CD4-positive, alpha-beta memory T cell (primary cell): ENCODE results near the gene SAPCD1. TPM values are rescaled to one million over a fixed set of nuclear protein-coding genes. Genes with fewer than 3 reads are reported as not detected.

Source experiments
- CTCF ChIA-PET: fragments of 350-600 bp; sonication (Branson Sonifier 250); formaldehyde crosslinking; loops from one replicate; lab custom pipeline; 2021; ENCODE audit warnings: inconsistent platforms; ENCODE audit not compliant: partially characterized antibody; lab: Charles Lee
- POLR2A ChIA-PET: fragments of 350-600 bp; sonication (Branson Sonifier 250); formaldehyde crosslinking; loops from one replicate; lab custom pipeline; 2021; ENCODE audit not compliant: partially characterized antibody; lab: Charles Lee
- DNase-seq, 5 donors: peaks; one replicate each; pipeline versions ENCODE4 v3.0.0 to v3.0.0-alpha.2; 2020 to 2022; ENCODE audit warnings: mixed read lengths in 1 of 5
- H3K27ac ChIP-seq: one replicate; pipeline ENCODE4 v1.7.0; 2013; ENCODE audit warnings: low read depth, low read length
- H3K27me3 ChIP-seq: 2 replicates; pipeline ENCODE4 v1.7.0; 2013; ENCODE audit warnings: mild to moderate bottlenecking, low read length, moderate library complexity; ENCODE audit not compliant: insufficient read depth
- H3K36me3 ChIP-seq: 2 replicates; pipeline ENCODE4 v1.7.0; 2013; ENCODE audit warnings: mild to moderate bottlenecking, low read length, moderate library complexity; ENCODE audit not compliant: insufficient read depth
- H3K4me1 ChIP-seq: 2 replicates; pipeline ENCODE4 v1.7.0; 2013; ENCODE audit warnings: mild to moderate bottlenecking, low read length, moderate library complexity; ENCODE audit not compliant: insufficient read depth
- H3K4me3 ChIP-seq, 2 donors: one replicate each; pipeline ENCODE4 v1.7.0; 2013; ENCODE audit warnings: low read length in 2 of 2, mild to moderate bottlenecking in 1 of 2
- H3K9me3 ChIP-seq, 2 donors: one replicate each; pipeline ENCODE4 v1.7.0; 2013; ENCODE audit warnings: low read length in 2 of 2, control low read depth in 1 of 2; ENCODE audit not compliant: control insufficient read depth in 1 of 2
- H3K27ac Mint-ChIP-seq, 7 donors: one replicate each; pipeline ENCODE4 v1.8.0; 2020 to 2021; ENCODE audit warnings: mixed read lengths in 7 of 7, mild to moderate bottlenecking in 6 of 7, inconsistent platforms in 3 of 7, moderate library complexity in 3 of 7
- H3K27me3 Mint-ChIP-seq, 2 donors: one replicate each; pipeline ENCODE4 v1.8.0; 2020 to 2021; ENCODE audit warnings: mixed read lengths in 2 of 2
- H3K36me3 Mint-ChIP-seq, 2 donors: one replicate each; pipeline ENCODE4 v1.8.0; 2020 to 2021; ENCODE audit warnings: mixed read lengths in 2 of 2, inconsistent platforms in 1 of 2, mild to moderate bottlenecking in 1 of 2
- H3K4me1 Mint-ChIP-seq, 4 donors: one replicate each; pipeline ENCODE4 v1.8.0; 2020 to 2021; ENCODE audit warnings: mixed read lengths in 4 of 4, mild to moderate bottlenecking in 1 of 4
- H3K4me3 Mint-ChIP-seq, 8 donors: one replicate each; pipeline ENCODE4 v1.8.0; 2020 to 2021; ENCODE audit warnings: mixed read lengths in 8 of 8, mild to moderate bottlenecking in 7 of 8, moderate library complexity in 6 of 8, inconsistent platforms in 3 of 8
- H3K9me3 Mint-ChIP-seq, 8 donors: one replicate each; pipeline ENCODE4 v1.8.0; 2020 to 2021; ENCODE audit warnings: mixed read lengths in 8 of 8, mild to moderate bottlenecking in 5 of 8, inconsistent platforms in 3 of 8, moderate library complexity in 1 of 8
- intact Hi-C: fragments of 100-400 bp; cut with micrococcal nuclease; formaldehyde crosslinking; loops from one replicate; pipeline ENCODE4 v1.15.1; 2023
- polyA plus RNA-seq, 2 donors: library from polyadenylated mRNA; unstranded; fragments of 300-500 nt; fragmentation: Illumina TruSeq; gene quantifications; one replicate each; pipeline ENCODE4 v1.2.3, GENCODE V29; 2021
- total RNA-seq, 2 experiments: library from RNA; stranded (reverse); gene quantifications; one replicate each; pipeline ENCODE4 v1.2.3, GENCODE V29; 2021

SAPCD1 gene
- total and polyA plus RNA-seq, 4 experiments from 2014 or later = 0.89 to 3.7 (median 2.7) TPM; not detected in 1

DNA sequence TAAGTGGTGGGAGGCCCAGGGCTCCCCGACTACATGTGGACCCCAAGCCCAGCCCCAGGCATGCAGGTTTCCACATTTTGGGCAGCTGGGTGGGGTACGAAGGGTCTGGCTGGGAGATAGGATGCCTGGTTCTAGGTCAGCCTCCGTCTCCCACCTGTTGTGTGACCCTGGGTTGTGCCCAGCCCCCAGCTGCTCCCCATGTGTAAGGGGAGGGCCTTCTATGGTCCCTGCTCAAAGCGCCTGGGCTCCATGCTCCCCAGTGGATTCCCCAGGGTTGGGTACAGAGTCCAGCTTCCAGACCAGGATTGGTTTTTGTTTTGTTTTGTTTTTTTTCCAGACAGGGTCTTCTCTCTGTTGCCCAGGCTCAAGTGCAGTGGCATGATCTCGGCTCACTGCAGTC lies 15.7 kb downstream of the SAPCD1 start:
- intact Hi-C loops = no loop called here
- Histone ChIP-seq H3K4me1 (peaks cover 34% of the 10 kb centered on the region), H3K4me3 (no peak overlapping the region), H3K27ac (no peak overlapping the region), H3K27me3 (no peaks in the 10 kb centered on the region), H3K36me3 (peaks cover 34% of the 10 kb centered on the region), H3K9me3 (no peaks in the 10 kb centered on the region)
- H3K4me1 Mint-ChIP-seq = peaks cover 9 to 33% (median 23%) of the 10 kb centered on the region in 4 donors
- no peak for DNase-seq
- peak overlapping the region in 1 of 8 donors; percentile 12 for H3K4me3 Mint-ChIP-seq
- no peaks in the 10 kb centered on the region for H3K9me3 Mint-ChIP-seq
- H3K27ac Mint-ChIP-seq = peak overlapping the region in 3 of 7 donors; percentile 37 to 87 (median 73)
- peaks cover 5 to 33% of the 10 kb centered on the region in 2 donors for H3K36me3 Mint-ChIP-seq
- H3K27me3 Mint-ChIP-seq = no peaks in the 10 kb centered on the region
- POLR2A ChIA-PET = interaction anchor here (1.0 to 1.6 kb wide), 2 partner anchors 13 to 20 kb away, joined by 3 to 4 read pairs; no protein-coding TSS in a partner anchor
- CTCF ChIA-PET = interaction anchor here (1.1 to 12.8 kb wide), 3 partner anchors 8 to 44 kb away, joined by 3 to 173 read pairs (median 15); partner anchors contain the start of genes CLIC1, DDAH2 and MSH5

DNA sequence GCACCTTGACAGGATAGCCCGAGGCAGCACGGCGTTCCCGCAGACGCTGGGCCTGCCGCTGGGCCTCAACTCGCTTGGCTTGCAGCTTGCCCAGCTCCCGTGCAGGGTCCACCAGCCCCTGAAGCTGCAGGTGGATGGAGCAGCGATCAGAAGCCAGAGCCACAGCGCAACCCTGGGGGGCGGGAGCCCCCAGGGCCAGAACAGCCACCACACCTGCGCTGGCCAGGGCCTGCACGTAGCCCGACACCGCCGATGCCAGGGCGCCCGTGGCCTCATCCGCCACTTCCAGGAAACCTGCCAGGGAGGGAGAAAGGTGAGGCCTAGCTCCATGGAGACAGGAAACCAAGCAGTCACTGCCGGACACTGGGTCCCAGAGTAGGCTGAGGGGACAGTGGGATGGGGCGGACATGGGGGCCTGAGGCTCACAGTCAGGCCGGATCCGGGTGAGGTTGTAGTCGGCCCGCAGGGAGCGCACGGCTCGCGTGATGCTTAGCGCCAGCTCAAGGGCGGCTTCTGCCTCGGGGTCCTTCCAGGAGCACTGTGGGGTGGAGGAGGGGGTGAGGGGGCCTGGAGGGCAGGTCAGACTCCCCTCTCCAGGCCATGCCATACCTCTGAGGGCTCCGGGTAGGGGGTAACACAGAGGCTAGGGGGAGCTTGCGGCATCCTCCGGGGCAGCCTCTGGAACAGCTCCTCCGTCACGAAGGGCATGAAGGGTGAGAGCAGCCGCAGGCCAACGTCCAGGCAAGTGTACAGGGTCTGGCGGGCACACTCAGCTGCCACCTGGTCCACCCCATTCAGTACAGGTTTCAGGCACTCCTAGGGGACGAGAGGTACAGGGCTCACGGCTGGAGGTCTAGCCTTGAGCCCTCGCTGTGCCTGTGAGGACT lies 16.8 kb downstream of the SAPCD1 start:
- no peak overlapping the region for H3K27ac Mint-ChIP-seq
- no peak overlapping the region for H3K27ac ChIP-seq
- CTCF ChIA-PET = interaction anchor here (3.8 to 12.8 kb wide), 2 partner anchors 9 to 45 kb away, joined by 15 to 173 read pairs; partner anchors contain the start of genes CLIC1, DDAH2 and MSH5

GRCh38 chr6:31779908-31780307 lies 17.5 kb downstream of the SAPCD1 start:
- H3K36me3 Mint-ChIP-seq = peaks cover 16 to 43% of the 10 kb centered on the region in 2 donors
- no peaks in the 10 kb centered on the region for H3K9me3 ChIP-seq
- ChIA-PET POLR2A (interaction anchor here (1.0 to 1.5 kb wide), 2 partner anchors 27 to 41 kb away, joined by 3 read pairs; partner anchors contain the start of gene LSM2), CTCF (interaction anchor here (0.9 to 3.8 kb wide), 2 partner anchors 10 kb away, joined by 4 to 15 read pairs; no protein-coding TSS in a partner anchor)
- no peaks in the 10 kb centered on the region for H3K27me3 Mint-ChIP-seq
- no peak overlapping the region for H3K4me3 ChIP-seq
- H3K27ac Mint-ChIP-seq = no peak overlapping the region
- H3K9me3 Mint-ChIP-seq = no peaks in the 10 kb centered on the region
- no peaks in the 10 kb centered on the region for H3K27me3 ChIP-seq
- H3K4me1 Mint-ChIP-seq = peaks cover 9 to 30% (median 22%) of the 10 kb centered on the region in 4 donors
- intact Hi-C loops = no loop called here
- H3K4me3 Mint-ChIP-seq = no peak overlapping the region
- peaks cover 30% of the 10 kb centered on the region for H3K4me1 ChIP-seq
- no peak for DNase-seq
- H3K27ac ChIP-seq = no peak overlapping the region
- peaks cover 42% of the 10 kb centered on the region for H3K36me3 ChIP-seq

More for the DNA sequence above, 16.8 kb downstream of the SAPCD1 start:
- Mint-ChIP-seq H3K27me3 (no peaks in the 10 kb centered on the region), H3K9me3 (no peaks in the 10 kb centered on the region), H3K36me3 (peaks cover 9 to 37% of the 10 kb centered on the region in 2 donors), H3K4me3 (no peak overlapping the region), H3K4me1 (peaks cover 9 to 30% (median 22%) of the 10 kb centered on the region in 4 donors)
- no peak for DNase-seq
- Histone ChIP-seq H3K4me1 (peaks cover 30% of the 10 kb centered on the region), H3K4me3 (no peak overlapping the region), H3K9me3 (no peaks in the 10 kb centered on the region), H3K27me3 (no peaks in the 10 kb centered on the region), H3K36me3 (peaks cover 35% of the 10 kb centered on the region)
- intact Hi-C loops = no loop called here
- POLR2A ChIA-PET = interaction anchor here (0.5 to 1.5 kb wide), 3 partner anchors 8 to 40 kb away, joined by 3 read pairs; partner anchors contain the start of gene LSM2

GRCh38 chr6:31780507-31781243 lies 18.2 kb downstream of the SAPCD1 start:
- DNase-seq = no peak
- no peaks in the 10 kb centered on the region for H3K9me3 ChIP-seq
- Mint-ChIP-seq H3K4me3 (no peak overlapping the region), H3K36me3 (peaks cover 16 to 43% of the 10 kb centered on the region in 2 donors), H3K9me3 (no peaks in the 10 kb centered on the region), H3K27ac (peak overlapping the region in 1 of 7 donors; percentile 61), H3K27me3 (no peaks in the 10 kb centered on the region), H3K4me1 (peaks cover 7 to 23% (median 16%) of the 10 kb centered on the region in 4 donors)
- ChIA-PET POLR2A (interaction anchor here (1.5 kb wide), 1 partner anchor 26 kb away, joined by 3 read pairs; the partner anchor contains the start of gene LSM2), CTCF (interaction anchor here (0.9 to 3.8 kb wide), 2 partner anchors 9 to 11 kb away, joined by 4 to 15 read pairs; no protein-coding TSS in a partner anchor)
- H3K27ac ChIP-seq = no peak overlapping the region
- H3K27me3 ChIP-seq = no peaks in the 10 kb centered on the region
- peaks cover 22% of the 10 kb centered on the region for H3K4me1 ChIP-seq
- intact Hi-C loops = no loop called here
- H3K4me3 ChIP-seq = no peak overlapping the region
- H3K36me3 ChIP-seq = peaks cover 47% of the 10 kb centered on the region

DNA sequence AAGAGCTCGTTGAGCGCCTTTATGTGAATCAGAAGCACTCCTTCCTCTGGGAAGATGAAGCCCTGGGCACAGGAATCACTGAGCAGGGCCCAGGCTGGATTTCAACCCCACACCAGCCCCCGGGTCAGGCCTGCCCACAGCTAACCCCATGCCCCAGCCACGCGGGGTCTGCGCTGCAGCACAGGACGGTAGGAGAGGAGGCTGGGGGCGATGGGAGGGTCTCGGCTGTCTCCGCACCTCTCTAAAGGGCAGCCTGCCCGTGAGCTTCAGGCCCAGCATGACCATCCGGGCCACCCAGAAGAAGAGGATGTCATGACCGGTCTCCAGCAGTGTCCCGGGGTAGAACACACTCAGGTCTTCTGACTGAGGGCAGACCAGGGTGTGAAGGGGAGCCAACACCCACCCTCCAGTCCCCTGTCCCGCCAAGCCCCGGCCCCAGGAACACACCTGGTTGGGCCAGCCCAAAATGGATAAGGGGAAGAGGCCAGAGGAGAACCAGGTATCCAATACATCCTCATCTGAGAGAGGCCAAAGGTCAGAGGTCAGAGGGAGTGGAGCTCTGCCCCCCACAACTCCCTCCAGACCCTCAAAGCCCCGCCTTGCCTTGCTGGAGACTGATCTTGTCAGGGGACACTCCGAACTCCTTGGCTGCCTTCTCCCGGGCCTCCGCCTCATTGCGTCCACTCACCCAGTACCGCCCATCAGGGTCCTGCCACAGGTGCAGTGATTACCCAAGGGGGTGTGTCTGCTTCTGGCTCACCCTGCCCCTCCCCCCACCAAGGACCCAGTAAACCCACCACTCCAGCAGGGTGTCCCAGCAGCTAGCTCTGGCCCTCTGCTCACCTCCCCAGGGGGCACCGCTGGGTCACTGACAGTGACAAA lies 19.0 kb downstream of the SAPCD1 start:
- Mint-ChIP-seq H3K27ac (peak overlapping the region in 1 of 7 donors; percentile 30), H3K27me3 (no peaks in the 10 kb centered on the region), H3K4me3 (peak overlapping the region in 1 of 8 donors; percentile 36), H3K4me1 (peaks cover 6 to 15% (median 12%) of the 10 kb centered on the region in 4 donors), H3K9me3 (no peaks in the 10 kb centered on the region), H3K36me3 (peaks cover 16 to 43% of the 10 kb centered on the region in 2 donors)
- Histone ChIP-seq H3K4me1 (peaks cover 14% of the 10 kb centered on the region), H3K27me3 (no peaks in the 10 kb centered on the region), H3K36me3 (peaks cover 47% of the 10 kb centered on the region), H3K27ac (no peak overlapping the region), H3K4me3 (no peak overlapping the region), H3K9me3 (no peaks in the 10 kb centered on the region)
- intact Hi-C loops = no loop called here
- no peak for DNase-seq
- ChIA-PET CTCF (interaction anchor here (3.8 kb wide), 1 partner anchor 12 kb away, joined by 15 read pairs; no protein-coding TSS in a partner anchor), POLR2A (no interaction called here)

DNA sequence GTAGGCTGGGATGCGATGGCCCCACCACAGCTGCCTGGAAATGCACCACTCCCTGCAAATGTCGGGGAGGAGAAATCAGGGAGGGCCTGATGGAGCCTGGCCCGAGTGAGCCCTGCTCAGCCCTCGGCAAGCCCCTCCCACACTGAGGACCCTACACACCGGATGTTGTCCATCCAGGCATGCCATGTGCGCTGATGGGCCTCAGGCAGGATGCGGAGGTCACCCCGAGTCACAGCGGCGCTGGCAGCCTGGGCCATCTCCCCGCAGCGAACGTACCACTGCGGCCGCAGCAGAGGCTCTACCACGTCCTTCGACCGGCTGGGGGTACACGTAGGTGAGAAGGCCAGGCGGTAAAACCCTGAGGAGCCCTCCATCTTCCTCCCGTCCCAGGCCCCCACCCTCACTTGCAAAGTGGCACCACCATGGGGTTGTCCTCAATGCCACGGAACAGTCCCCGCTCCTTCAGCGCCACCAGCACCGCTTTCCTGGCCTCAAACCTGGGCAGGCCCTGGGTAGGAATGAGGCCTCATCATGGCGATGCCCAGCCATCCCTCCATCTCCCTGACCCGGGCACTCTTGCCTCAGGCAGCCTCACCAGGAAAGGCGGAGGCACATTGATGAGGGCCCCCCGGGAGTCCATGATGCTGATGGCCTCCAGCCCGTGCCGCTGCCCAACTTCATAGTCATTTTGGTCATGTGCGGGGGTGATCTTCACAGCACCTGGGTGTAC lies 19.8 kb downstream of the SAPCD1 start:
- no peaks in the 10 kb centered on the region for H3K9me3 ChIP-seq
- no peak overlapping the region for H3K4me3 Mint-ChIP-seq
- no peaks in the 10 kb centered on the region for H3K27me3 ChIP-seq
- H3K36me3 ChIP-seq = peaks cover 47% of the 10 kb centered on the region
- no peaks in the 10 kb centered on the region for H3K27me3 Mint-ChIP-seq
- H3K36me3 Mint-ChIP-seq = peaks cover 16 to 40% of the 10 kb centered on the region in 2 donors
- no peak overlapping the region for H3K27ac Mint-ChIP-seq
- no peak for DNase-seq
- H3K4me3 ChIP-seq = no peak overlapping the region
- ChIA-PET CTCF (no interaction called here), POLR2A (no interaction called here)
- peaks cover 1 to 8% (median 5%) of the 10 kb centered on the region in 4 donors for H3K4me1 Mint-ChIP-seq
- H3K27ac ChIP-seq = no peak overlapping the region
- H3K9me3 Mint-ChIP-seq = no peaks in the 10 kb centered on the region
- peaks cover 6% of the 10 kb centered on the region for H3K4me1 ChIP-seq
- intact Hi-C loops = no loop called here
